Common myeloid progenitor, CD34-positive (primary cell): ENCODE results near the gene RHOBTB1.

Experiments used
- CTCF ChIA-PET: fragments of 350-600 bp; sonication (Branson Sonifier 250); formaldehyde crosslinking; loops from one replicate; lab custom pipeline; 2021; ENCODE audit warnings: antibody characterized with exemption; lab: Charles Lee
- POLR2A ChIA-PET: fragments of 350-600 bp; sonication (Branson Sonifier 250); formaldehyde crosslinking; loops from one replicate; lab custom pipeline; 2021; ENCODE audit warnings: antibody characterized with exemption; lab: Charles Lee
- DNase-seq, 3 donors: peaks; one replicate each; pipeline versions ENCODE4 v3.0.0 to v3.0.0-alpha.2; 2013
- H3K27ac ChIP-seq, 2 experiments: 1 replicate in 1 of 2; 2 replicates in 1 of 2; pipeline ENCODE4 v1.7.0; 2013; ENCODE audit warnings: inconsistent platforms in 2 of 2, low read length in 2 of 2, mild to moderate bottlenecking in 2 of 2, low read depth in 1 of 2, moderate library complexity in 1 of 2; ENCODE audit not compliant: severe bottlenecking in 2 of 2, insufficient read depth in 1 of 2, poor library complexity in 1 of 2
- H3K27me3 ChIP-seq, 5 experiments: replicated peaks in 2 of 5; 1 replicate in 3 of 5; 2 replicates in 2 of 5; pipeline versions ENCODE4 v1.6.1 to v1.7.0; 2013; ENCODE audit warnings: low read length in 4 of 5, mild to moderate bottlenecking in 2 of 5, moderate library complexity in 2 of 5, inconsistent platforms in 1 of 5; ENCODE audit not compliant: insufficient read depth in 5 of 5, control insufficient read depth in 4 of 5
- H3K36me3 ChIP-seq, 4 experiments: 1 replicate in 2 of 4; 2 replicates in 2 of 4; pipeline versions ENCODE4 v1.6.1 to v1.7.0; 2013; ENCODE audit warnings: low read length in 3 of 4, control low read depth in 1 of 4, mild to moderate bottlenecking in 1 of 4; ENCODE audit not compliant: control insufficient read depth in 4 of 4, insufficient read depth in 4 of 4
- H3K4me1 ChIP-seq, 4 experiments: 1 replicate in 3 of 4; 2 replicates in 1 of 4; pipeline versions ENCODE4 v1.6.1 to v1.7.1; 2013; ENCODE audit warnings: low read length in 3 of 4, mild to moderate bottlenecking in 3 of 4, control low read depth in 1 of 4, inconsistent platforms in 1 of 4, moderate library complexity in 1 of 4; ENCODE audit not compliant: control insufficient read depth in 4 of 4, insufficient read depth in 4 of 4; ENCODE audit errors: control extremely low read depth in 1 of 4
- H3K4me3 ChIP-seq, 7 experiments: 1 replicate in 4 of 7; 2 replicates in 3 of 7; pipeline versions ENCODE4 v1.5.1 to v1.7.0; 2013; ENCODE audit warnings: mild to moderate bottlenecking in 7 of 7, low read length in 6 of 7, moderate library complexity in 6 of 7, inconsistent platforms in 2 of 7, low read depth in 2 of 7, control low read depth in 1 of 7; ENCODE audit not compliant: insufficient read depth in 4 of 7, control insufficient read depth in 1 of 7; ENCODE audit errors: extremely low read depth in 1 of 7
- H3K9me3 ChIP-seq, 5 experiments: 1 replicate in 4 of 5; 2 replicates in 1 of 5; pipeline versions ENCODE4 v1.6.1 to v1.7.1; 2013; ENCODE audit warnings: low read length in 4 of 5, mild to moderate bottlenecking in 2 of 5, inconsistent platforms in 1 of 5, low read depth in 1 of 5, moderate library complexity in 1 of 5; ENCODE audit not compliant: control insufficient read depth in 4 of 5, insufficient read depth in 2 of 5; ENCODE audit errors: control extremely low read depth in 1 of 5
- WGBS: methylation state at CpG from one replicate; pipeline ENCODE4 v1.1.5; 2013; ENCODE audit not compliant: insufficient coverage; 5-methylcytosine and 5-hydroxymethylcytosine counted together

RHOBTB1 gene

DNA sequence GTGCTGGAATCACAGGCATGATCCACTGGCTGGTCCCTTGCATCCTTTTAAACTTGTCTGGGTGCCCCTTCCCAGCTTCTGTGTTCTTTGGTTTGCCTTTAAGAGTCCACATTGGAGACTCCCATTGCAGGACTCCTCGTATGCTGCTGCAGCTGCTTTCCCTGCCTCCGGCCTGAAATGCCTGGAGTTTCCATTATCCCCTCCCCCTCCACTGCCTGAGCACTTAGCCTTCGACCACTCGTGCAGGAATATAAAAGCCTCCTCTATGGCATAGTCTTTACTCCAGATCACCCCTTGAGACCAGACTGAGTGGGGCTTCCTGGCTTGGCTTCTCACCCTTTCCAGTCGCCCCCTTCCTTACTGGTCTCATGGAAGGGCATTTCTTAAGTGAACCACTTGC lies 80.2 kb downstream of the RHOBTB1 start:
- Histone ChIP-seq H3K4me1 (no peaks in the 10 kb centered on the region), H3K9me3 (no peaks in the 10 kb centered on the region), H3K27me3 (no peaks in the 10 kb centered on the region), H3K27ac (no peak overlapping the region), H3K36me3 (no peaks in the 10 kb centered on the region), H3K4me3 (no peak overlapping the region)
- 95% methylated on average over 5 of the region's 5 CpGs for WGBS
- POLR2A ChIA-PET: interaction anchor here (0.7 kb wide), 1 partner anchor 15 kb away, joined by 5 read pairs; no protein-coding TSS in a partner anchor
- CTCF ChIA-PET: no interaction called here
- no peak for DNase-seq

DNA sequence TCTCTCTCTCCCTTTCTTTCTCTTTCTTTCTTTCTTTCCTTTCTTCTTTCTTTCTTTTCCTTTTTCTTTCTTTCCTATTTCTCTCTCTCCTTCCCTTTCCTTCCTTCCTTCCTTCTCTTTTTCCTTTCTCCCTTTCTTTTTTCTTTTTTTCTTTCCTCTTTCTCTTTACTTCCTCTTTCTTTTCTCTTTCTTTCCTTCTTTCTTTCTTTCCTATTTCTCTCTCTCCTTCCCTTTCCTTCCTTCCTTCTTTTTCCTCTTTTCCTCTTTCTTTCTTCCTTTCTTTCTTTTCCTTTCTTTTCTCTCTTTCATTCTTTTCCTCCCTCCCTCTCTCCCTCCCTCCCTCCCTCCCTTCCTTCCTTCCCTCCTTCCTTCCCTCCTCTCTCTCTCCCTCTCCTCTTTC lies 81.5 kb downstream of the RHOBTB1 start:
- no peak overlapping the region for H3K27ac ChIP-seq
- ChIA-PET CTCF (no interaction called here), POLR2A (no interaction called here)
- no peak overlapping the region for H3K4me3 ChIP-seq
- DNase-seq: no peak
- no peaks in the 10 kb centered on the region for H3K9me3 ChIP-seq
- no peaks in the 10 kb centered on the region for H3K36me3 ChIP-seq
- H3K4me1 ChIP-seq: no peaks in the 10 kb centered on the region
- H3K27me3 ChIP-seq: no peaks in the 10 kb centered on the region

DNA sequence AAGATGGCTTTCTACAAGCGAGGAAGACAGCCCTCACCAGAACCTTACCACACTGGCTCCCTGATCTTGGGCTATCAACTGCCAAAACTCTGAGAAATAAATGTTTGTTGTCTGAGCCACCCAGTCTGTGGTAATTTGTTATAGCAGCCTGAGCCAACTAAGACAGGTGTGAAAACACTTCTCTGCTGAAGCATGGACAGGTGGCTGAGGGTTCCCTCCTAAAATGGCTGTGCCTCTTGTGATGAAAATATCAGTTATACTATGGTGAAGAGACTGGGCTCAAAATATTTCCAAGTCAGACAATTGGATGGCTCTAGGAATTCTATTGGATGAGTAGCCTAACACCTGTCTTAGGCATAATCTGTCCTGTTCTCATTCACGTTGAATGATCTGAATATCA lies 87.6 kb downstream of the RHOBTB1 start:
- Histone ChIP-seq H3K36me3 (no peaks in the 10 kb centered on the region), H3K27ac (no peak overlapping the region), H3K4me1 (no peaks in the 10 kb centered on the region), H3K4me3 (no peak overlapping the region), H3K27me3 (no peaks in the 10 kb centered on the region), H3K9me3 (peaks cover 0 to 4% (median 0%) of the 10 kb centered on the region in 5 experiments)
- 100% methylated on average over 1 of the region's 2 CpGs for WGBS
- ChIA-PET POLR2A (no interaction called here), CTCF (interaction anchor here (0.6 to 1.4 kb wide), 2 partner anchors 27 to 52 kb away, joined by 3 to 4 read pairs; no protein-coding TSS in a partner anchor)
- peak in 1 of 3 donors; percentile 1 for DNase-seq

DNA sequence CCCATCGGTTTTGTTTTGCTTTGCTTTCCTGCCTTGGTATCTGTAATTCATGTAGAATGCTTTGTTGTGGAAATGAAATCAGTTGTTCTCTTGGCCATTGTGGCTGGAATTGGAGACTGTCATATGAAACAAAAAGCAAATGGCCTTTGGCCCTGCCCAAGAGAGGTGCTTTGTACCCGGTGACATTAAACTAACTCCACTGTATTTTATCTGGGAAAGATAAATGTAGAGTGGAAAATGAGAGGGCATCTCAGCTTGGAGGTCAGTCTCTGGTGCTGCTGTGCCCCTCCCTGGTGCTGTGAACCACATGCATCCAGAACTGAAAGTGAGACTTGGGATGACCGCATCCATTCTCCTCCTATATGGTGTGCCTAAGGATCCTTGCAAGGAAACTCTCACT lies 90.3 kb downstream of the RHOBTB1 start:
- 100% methylated on average over 1 of the region's 3 CpGs for WGBS
- POLR2A ChIA-PET: no interaction called here
- H3K9me3 ChIP-seq: peaks cover 0 to 4% (median 0%) of the 10 kb centered on the region in 5 experiments
- H3K27me3 ChIP-seq: no peaks in the 10 kb centered on the region
- no peak overlapping the region for H3K27ac ChIP-seq
- no peaks in the 10 kb centered on the region for H3K4me1 ChIP-seq
- no peak for DNase-seq
- CTCF ChIA-PET: no interaction called here
- H3K36me3 ChIP-seq: no peaks in the 10 kb centered on the region
- no peak overlapping the region for H3K4me3 ChIP-seq

DNA sequence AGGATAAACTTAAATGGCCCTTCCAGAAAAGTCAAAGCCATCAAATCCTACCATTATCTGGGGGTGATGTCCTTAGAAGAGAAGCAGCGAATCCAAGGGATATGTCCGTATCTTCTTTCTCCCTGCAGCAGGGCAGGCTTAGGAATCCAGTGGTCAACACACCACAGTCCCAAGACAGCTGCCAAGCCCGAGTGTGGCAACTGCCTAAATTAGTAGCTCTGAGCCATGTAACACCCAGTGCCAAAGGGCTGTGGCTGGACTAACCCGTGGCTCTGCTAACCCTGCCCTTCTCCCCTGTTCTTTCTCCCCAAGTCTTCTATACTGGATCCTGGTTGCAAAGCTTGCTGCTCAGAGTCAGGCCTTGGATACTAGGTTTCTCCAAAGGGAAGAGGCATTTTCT lies 90.9 kb downstream of the RHOBTB1 start:
- DNase-seq: no peak
- ChIA-PET CTCF (no interaction called here), POLR2A (no interaction called here)

DNA sequence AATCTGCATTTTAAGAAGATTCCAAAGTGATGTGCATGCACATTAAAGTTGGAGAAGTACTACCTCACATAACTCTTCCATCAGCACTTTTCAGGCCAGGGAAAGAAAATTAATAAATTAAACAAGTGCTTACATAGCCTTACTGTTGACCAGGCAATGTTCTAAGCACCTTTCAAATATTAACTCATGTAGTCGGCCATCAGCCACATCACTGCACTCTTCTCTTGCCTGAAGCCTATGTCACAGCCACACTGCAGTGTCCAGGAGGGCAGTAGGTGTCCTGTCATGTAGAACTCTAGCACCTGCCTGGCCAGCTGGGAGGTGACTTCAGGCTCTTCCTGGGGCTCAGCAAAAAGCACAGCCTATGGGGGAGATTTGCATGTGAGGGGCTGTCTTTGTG lies 94.2 kb downstream of the RHOBTB1 start:
- Histone ChIP-seq H3K9me3 (peaks cover 0 to 5% (median 0%) of the 10 kb centered on the region in 5 experiments), H3K27ac (no peak overlapping the region), H3K36me3 (no peaks in the 10 kb centered on the region), H3K4me3 (no peak overlapping the region), H3K27me3 (no peaks in the 10 kb centered on the region), H3K4me1 (no peaks in the 10 kb centered on the region)
- 100% methylated on average over 1 of the region's 1 CpG for WGBS
- POLR2A ChIA-PET: no interaction called here
- CTCF ChIA-PET: no interaction called here
- DNase-seq: no peak

More for the DNA sequence above, 90.9 kb downstream of the RHOBTB1 start:
- Histone ChIP-seq H3K4me1 (no peaks in the 10 kb centered on the region), H3K27me3 (no peaks in the 10 kb centered on the region), H3K9me3 (peaks cover 0 to 4% (median 0%) of the 10 kb centered on the region in 5 experiments), H3K4me3 (no peak overlapping the region), H3K27ac (no peak overlapping the region), H3K36me3 (no peaks in the 10 kb centered on the region)
- WGBS: 100% methylated on average over 4 of the region's 4 CpGs

DNA sequence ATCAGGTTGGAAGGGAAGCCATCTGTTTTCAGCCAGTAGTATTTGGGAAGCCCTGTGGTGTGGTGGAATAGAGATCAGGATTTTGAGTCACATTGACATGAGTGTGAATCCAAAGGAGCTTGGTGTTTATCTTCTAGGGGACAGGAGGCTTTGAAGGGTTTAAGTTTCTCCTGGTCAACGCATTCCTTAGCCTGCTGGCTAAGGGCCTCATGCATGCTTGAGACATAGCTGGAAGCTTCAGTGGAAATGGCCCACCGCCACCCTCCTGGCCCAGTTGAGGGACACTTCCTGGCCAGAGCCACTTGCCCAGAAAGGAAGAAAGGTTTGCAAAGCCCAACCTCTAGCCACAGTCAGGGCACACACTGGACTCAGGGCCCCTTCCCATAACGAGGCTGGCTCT lies 94.8 kb downstream of the RHOBTB1 start:
- peaks cover 0 to 5% (median 0%) of the 10 kb centered on the region in 5 experiments for H3K9me3 ChIP-seq
- no peaks in the 10 kb centered on the region for H3K4me1 ChIP-seq
- WGBS: 86% methylated on average over 2 of the region's 3 CpGs
- no peak overlapping the region for H3K27ac ChIP-seq
- no peaks in the 10 kb centered on the region for H3K36me3 ChIP-seq
- no peaks in the 10 kb centered on the region for H3K27me3 ChIP-seq
- no peak overlapping the region for H3K4me3 ChIP-seq
- ChIA-PET POLR2A (no interaction called here), CTCF (no interaction called here)
- no peak for DNase-seq
